A673 (cell line): ENCODE measurements around the gene KRT6C.

Experiments
- CTCF ChIP-seq: fragments of 300-800, 200-600 bp; sonication (generic); conservative IDR thresholded peaks from 2 replicates; pipeline ENCODE4 v1.5.1; 2017; ENCODE audit warnings: low read depth, mild to moderate bottlenecking, antibody characterized with exemption, low read length, moderate library complexity, mixed read lengths
- EZH2 ChIP-seq: fragments of 200-600 bp; sonication (generic); IDR thresholded peaks from 2 replicates; pipeline ENCODE4 v1.6.1; 2017; ENCODE audit warnings: borderline replicate concordance, low read depth, mild to moderate bottlenecking, mixed read lengths, antibody characterized with exemption, low read length; ENCODE audit not compliant: poor library complexity, severe bottlenecking

- TF ChIP-seq CTCF, result no peak
- no peak for TF ChIP-seq EZH2
These were observed 44.3 kb upstream of the KRT6C start for GRCh38 chr12:52517888-52518287.
